Esophagus squamous epithelium (tissue), 4 donors: Measurements from ENCODE around the gene UNC5B.

Source experiments
- POLR2A ChIP-seq, 4 donors: fragments of 450-650 bp; IDR thresholded peaks; one replicate each; pipeline ENCODE4 v1.6.1; 2017; ENCODE audit warnings: antibody characterized with exemption in 4 of 4, mild to moderate bottlenecking in 4 of 4, moderate library complexity in 3 of 4
- TF ChIP-seq, protein P1 (sequence below), 6 experiments: fragments of 450-650 bp in 4 of 6; fragments of 200-600 bp in 2 of 6; sonication (generic) in 2 of 6; IDR thresholded peaks; one replicate each; pipeline ENCODE4 v1.5.1; 2016 to 2019; ENCODE audit warnings: antibody characterized with exemption in 6 of 6, mild to moderate bottlenecking in 4 of 6, moderate library complexity in 4 of 6

DNA sequence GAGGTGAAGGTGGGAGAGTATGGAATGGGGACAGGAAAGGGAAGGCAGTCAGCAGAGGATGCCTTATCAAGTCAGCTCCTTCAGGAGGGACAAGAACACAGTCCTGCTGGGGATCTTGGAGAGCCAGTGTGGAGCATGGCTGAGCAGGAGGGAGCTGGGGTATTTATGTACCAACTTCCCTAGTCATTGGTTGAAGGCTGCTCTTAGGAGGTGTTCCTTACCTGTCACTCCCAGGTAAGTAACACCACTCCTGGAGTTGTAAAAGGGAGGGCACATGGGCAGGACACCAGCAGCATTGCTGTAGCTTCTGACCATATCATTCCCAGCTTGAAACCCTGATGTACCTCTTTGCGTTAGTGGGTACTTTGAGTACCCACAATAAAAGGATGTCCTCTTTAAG is 136.5 kb downstream of the UNC5B start:
- TF ChIP-seq, protein P1, sequence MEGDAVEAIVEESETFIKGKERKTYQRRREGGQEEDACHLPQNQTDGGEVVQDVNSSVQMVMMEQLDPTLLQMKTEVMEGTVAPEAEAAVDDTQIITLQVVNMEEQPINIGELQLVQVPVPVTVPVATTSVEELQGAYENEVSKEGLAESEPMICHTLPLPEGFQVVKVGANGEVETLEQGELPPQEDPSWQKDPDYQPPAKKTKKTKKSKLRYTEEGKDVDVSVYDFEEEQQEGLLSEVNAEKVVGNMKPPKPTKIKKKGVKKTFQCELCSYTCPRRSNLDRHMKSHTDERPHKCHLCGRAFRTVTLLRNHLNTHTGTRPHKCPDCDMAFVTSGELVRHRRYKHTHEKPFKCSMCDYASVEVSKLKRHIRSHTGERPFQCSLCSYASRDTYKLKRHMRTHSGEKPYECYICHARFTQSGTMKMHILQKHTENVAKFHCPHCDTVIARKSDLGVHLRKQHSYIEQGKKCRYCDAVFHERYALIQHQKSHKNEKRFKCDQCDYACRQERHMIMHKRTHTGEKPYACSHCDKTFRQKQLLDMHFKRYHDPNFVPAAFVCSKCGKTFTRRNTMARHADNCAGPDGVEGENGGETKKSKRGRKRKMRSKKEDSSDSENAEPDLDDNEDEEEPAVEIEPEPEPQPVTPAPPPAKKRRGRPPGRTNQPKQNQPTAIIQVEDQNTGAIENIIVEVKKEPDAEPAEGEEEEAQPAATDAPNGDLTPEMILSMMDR (IDR thresholded peaks at IDR 0.05) = no peak
- TF ChIP-seq POLR2A (IDR thresholded peaks at IDR 0.05) = no peak
